T1000 (cell line): ENCODE results near the gene IL18RAP.
A peak's percentile ranks its signal among the peaks of the same experiment; 100 is the strongest.

Experiments
- DNase-seq: peaks from one replicate; lab custom pipeline; 2025; ENCODE audit warnings: mixed read lengths; lab: John Stamatoyannopoulos, UW

Gene IL18RAP

GRCh38 chr2:102453501-102453900 lies 30.5 kb downstream of the IL18RAP start:
- DNase-seq: no peak

GRCh38 chr2:102455061-102455670 lies 32.2 kb downstream of the IL18RAP start:
- no peak for DNase-seq

GRCh38 chr2:102460467-102460866 lies 37.5 kb downstream of the IL18RAP start:
- no peak for DNase-seq

- no peak for DNase-seq
These were observed 38.2 kb downstream of the IL18RAP start for GRCh38 chr2:102461188-102461587.

- DNase-seq: no peak
These were observed 40.2 kb downstream of the IL18RAP start for GRCh38 chr2:102463160-102463559.

- DNase-seq: no peak
These were observed 47.2 kb downstream of the IL18RAP start for GRCh38 chr2:102470168-102470567.

- DNase-seq: peak; percentile 6
These were observed 50.1 kb downstream of the IL18RAP start, which contains the start of gene SLC9A4 for GRCh38 chr2:102473020-102473419. Gene SLC9A4, plus strand, starts transcription at chr2:102473226. Its CDS starts 534 bp downstream, at chr2:102473760.

GRCh38 chr2:102473631-102474030 lies 50.7 kb downstream of the IL18RAP start:
- DNase-seq: no peak

GRCh38 chr2:102474785-102475184 lies 51.8 kb downstream of the IL18RAP start:
- no peak for DNase-seq

- no peak for DNase-seq
These were observed 55.9 kb downstream of the IL18RAP start for GRCh38 chr2:102478686-102479470.

GRCh38 chr2:102480285-102481195 lies 57.6 kb downstream of the IL18RAP start:
- no peak for DNase-seq

- DNase-seq: no peak
These were observed 59.0 kb downstream of the IL18RAP start for GRCh38 chr2:102481931-102482330.

GRCh38 chr2:102483086-102483485 lies 60.1 kb downstream of the IL18RAP start:
- no peak for DNase-seq

- no peak for DNase-seq
These were observed 61.5 kb downstream of the IL18RAP start for GRCh38 chr2:102484310-102485061.

GRCh38 chr2:102485147-102485785 lies 62.3 kb downstream of the IL18RAP start:
- no peak for DNase-seq

- no peak for DNase-seq
These were observed 64.2 kb downstream of the IL18RAP start for GRCh38 chr2:102486941-102487702.

GRCh38 chr2:102487761-102488462 lies 65.0 kb downstream of the IL18RAP start:
- DNase-seq: peak; percentile 73

GRCh38 chr2:102489646-102490045 lies 66.7 kb downstream of the IL18RAP start:
- no peak for DNase-seq

- no peak for DNase-seq
These were observed 69.0 kb downstream of the IL18RAP start for GRCh38 chr2:102492006-102492405.

GRCh38 chr2:102494570-102494969 lies 71.6 kb downstream of the IL18RAP start:
- DNase-seq: no peak
